HAP-1 (cell line): ENCODE measurements around the gene APIP.

Experiments used
- DNase-seq, 2 experiments: peaks; one replicate each; pipeline ENCODE4 v3.0.0-alpha.2; 2016 to 2020; ENCODE audit warnings: low spot score in 2 of 2
- H3K27me3 ChIP-seq: fragments of 250-450 bp; sonication (Bioruptor Pico); 2 replicates; pipeline ENCODE4 v1.5.1; 2020; ENCODE audit warnings: low read depth, mild to moderate bottlenecking, moderate library complexity
- H3K36me3 ChIP-seq: fragments of 250-450 bp; sonication (Bioruptor Pico); replicated peaks from 2 replicates; pipeline ENCODE4 v1.5.1; 2020; ENCODE audit warnings: mild to moderate bottlenecking
- H3K4me1 ChIP-seq: fragments of 250-450 bp; sonication (Bioruptor Pico); 2 replicates; pipeline ENCODE4 v1.5.1; 2020; ENCODE audit warnings: mild to moderate bottlenecking
- H3K4me3 ChIP-seq: fragments of 250-450 bp; sonication (Bioruptor Pico); 2 replicates; pipeline ENCODE4 v1.5.1; 2020; ENCODE audit warnings: mild to moderate bottlenecking, moderate library complexity
- H3K9me3 ChIP-seq: fragments of 250-450 bp; sonication (Bioruptor Pico); 2 replicates; pipeline ENCODE4 v1.5.1; 2020; ENCODE audit warnings: mild to moderate bottlenecking, moderate library complexity
- in situ Hi-C: fragments of 300-500 bp; cut with MboI; formaldehyde crosslinking; loops from 3 replicates; pipeline ENCODE4 v1.14.3; 2020; ENCODE audit warnings: low sequenced_read_pairs, inconsistent platforms, mixed read lengths

APIP gene

DNA sequence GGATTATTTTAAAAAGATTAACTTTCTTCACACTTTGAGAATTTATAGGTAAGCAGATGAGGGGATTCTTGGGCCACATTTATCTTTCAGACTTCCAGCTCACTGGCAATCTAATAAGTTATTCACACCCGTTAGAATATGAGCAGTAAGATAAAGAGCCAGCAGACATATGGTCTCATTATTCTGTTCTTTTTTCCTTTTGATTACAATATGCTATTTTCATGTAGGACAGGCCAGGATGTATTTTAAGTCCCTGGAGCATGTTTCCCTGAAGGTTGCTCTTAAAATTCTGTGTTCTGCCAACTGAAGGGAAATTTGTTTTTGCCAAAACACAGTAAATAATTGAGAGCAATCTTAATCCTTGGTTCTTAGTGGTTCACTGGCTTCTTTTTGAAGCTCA is 22.4 kb upstream of the APIP start:
- in situ Hi-C loops, result no loop called here

GRCh38 chr11:34936945-34937629 is 20.9 kb upstream of the APIP start:
- Histone ChIP-seq H3K9me3 (no peaks in the 10 kb centered on the region), H3K4me1 (peaks cover 21% of the 10 kb centered on the region), H3K36me3 (peaks cover 5% of the 10 kb centered on the region), H3K4me3 (no peak overlapping the region), H3K27me3 (no peaks in the 10 kb centered on the region)
- in situ Hi-C loops, result no loop called here
- DNase-seq, result no peak

More for the DNA sequence above, 22.4 kb upstream of the APIP start:
- Histone ChIP-seq H3K4me3 (no peak overlapping the region), H3K9me3 (no peaks in the 10 kb centered on the region), H3K27me3 (no peaks in the 10 kb centered on the region), H3K36me3 (peaks cover 2% of the 10 kb centered on the region; the same call in 1 of the 2 replicates), H3K4me1 (peaks cover 7% of the 10 kb centered on the region)
- DNase-seq, result no peak

DNA sequence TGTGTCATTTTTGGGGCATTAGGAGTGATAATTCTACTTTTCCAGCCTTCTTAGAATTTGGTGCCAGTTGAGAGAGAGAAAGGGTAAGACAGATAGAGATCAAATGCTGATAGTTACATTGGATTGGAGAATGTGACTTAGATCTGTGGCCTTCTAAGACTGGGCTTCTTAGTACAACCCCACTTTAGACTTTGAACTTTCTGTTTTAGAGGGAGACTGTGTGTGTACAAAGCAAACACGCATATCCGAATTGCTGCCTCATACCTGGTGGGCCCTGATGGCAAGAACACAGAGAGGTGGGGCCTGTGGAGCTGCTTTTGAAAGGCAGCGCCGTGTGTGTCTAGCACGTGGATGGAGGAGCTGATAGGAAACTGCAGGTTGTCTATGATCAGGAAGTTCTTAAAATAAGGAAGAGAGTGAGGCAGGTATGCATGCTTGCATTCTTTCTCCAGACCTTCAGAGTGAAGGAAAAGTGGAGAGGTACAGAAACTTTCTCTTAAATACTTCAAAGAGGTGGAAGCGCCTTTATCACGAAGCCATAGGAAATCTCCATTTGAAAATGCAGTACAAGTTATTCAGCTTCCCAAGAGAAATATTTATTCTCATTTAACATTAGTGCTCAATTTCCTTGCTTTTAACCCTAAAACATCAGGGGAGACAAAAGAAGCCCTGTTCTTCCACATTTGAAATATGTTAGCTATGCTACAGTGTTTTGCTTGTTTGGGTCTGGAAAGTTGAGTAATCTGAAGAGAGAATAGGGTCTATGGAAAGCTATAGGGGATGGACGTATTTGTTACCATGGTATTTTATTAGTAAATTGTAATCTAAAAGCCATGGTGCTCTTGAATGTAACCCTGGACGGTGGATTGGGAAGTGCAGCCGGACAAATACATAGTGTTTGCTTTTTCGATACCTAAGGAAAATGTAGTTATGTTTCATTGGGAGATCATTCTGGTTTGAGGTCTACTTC is 13.9 kb upstream of the APIP start:
- Histone ChIP-seq H3K9me3 (no peaks in the 10 kb centered on the region), H3K4me3 (no peak overlapping the region), H3K27me3 (no peaks in the 10 kb centered on the region), H3K36me3 (peaks cover 4% of the 10 kb centered on the region; the same call in 1 of the 2 replicates), H3K4me1 (peaks cover 26% of the 10 kb centered on the region)
- DNase-seq, result no peak
- in situ Hi-C loops, result no loop called here

DNA sequence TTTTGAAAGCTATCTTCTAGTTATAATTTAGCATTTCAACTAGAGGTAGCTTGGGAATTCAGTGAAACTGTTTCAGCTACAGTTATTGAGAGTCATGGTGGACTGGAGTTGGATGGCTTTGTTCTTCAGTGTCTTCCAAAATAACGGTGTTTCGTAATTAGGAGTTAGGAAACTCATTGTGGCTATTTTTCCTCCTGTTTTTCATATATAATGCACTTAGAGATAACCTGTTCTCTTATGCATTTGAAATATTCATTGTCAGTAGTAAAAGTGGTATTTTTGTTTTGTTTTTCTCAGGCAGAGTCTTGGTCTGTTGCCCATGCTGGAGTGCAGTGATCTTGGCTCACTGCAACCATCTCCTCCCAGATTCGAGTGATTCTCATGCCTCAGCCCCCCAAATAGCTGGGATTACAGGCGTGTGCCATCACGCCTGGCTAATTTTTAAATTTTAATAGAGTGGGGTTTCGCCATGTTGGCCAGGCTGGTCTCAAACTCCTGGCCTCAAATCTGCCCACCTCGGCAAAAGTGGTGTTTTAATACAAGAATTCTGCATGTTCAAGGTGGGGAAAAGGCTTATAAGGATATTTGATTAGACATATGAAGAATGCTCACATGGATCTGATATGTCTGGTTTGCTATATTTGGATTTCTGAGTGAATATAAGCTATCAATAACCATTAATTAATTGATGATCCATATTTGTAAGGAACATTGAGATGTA is 12.9 kb upstream of the APIP start:
- Histone ChIP-seq H3K4me1 (peaks cover 26% of the 10 kb centered on the region), H3K36me3 (peaks cover 4% of the 10 kb centered on the region; the same call in 1 of the 2 replicates), H3K4me3 (no peak overlapping the region), H3K27me3 (no peaks in the 10 kb centered on the region), H3K9me3 (no peaks in the 10 kb centered on the region)
- in situ Hi-C loops, result no loop called here
- no peak for DNase-seq

- Histone ChIP-seq H3K9me3 (no peaks in the 10 kb centered on the region), H3K4me3 (no peak overlapping the region), H3K27me3 (no peaks in the 10 kb centered on the region), H3K36me3 (peaks cover 4% of the 10 kb centered on the region; the same call in 1 of the 2 replicates), H3K4me1 (peaks cover 24% of the 10 kb centered on the region)
- peak in 1 of 2 experiments; percentile 48 for DNase-seq
- in situ Hi-C loops, result no loop called here
Observed at GRCh38 chr11:34928268-34928959, 12.2 kb upstream of the APIP start.

DNA sequence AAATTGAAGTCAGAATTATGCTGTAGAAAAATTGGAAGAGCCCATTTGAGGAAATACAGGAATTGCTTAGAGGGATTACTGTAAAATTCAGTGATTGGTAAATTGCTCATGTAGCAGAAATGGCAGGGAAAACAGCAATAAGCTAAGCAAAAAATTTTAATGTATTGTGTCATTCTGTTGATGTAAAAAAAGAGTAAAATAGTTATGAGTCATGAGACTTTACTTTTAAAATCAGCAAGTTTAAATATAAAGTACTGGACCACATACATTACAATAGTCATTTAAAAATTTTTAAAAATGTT is 10.6 kb upstream of the APIP start:
- Histone ChIP-seq H3K4me1 (peaks cover 12% of the 10 kb centered on the region), H3K36me3 (no peaks in the 10 kb centered on the region), H3K4me3 (no peak overlapping the region), H3K27me3 (no peaks in the 10 kb centered on the region), H3K9me3 (no peaks in the 10 kb centered on the region)
- in situ Hi-C loops, result no loop called here
- no peak for DNase-seq

- Histone ChIP-seq H3K9me3 (no peaks in the 10 kb centered on the region), H3K27me3 (no peaks in the 10 kb centered on the region), H3K36me3 (no peaks in the 10 kb centered on the region), H3K4me1 (peaks cover 12% of the 10 kb centered on the region), H3K4me3 (no peak overlapping the region)
- peak in 1 of 2 experiments; percentile 41 for DNase-seq
- in situ Hi-C loops, result no loop called here
Observed at GRCh38 chr11:34926101-34926830, 10.1 kb upstream of the APIP start.

DNA sequence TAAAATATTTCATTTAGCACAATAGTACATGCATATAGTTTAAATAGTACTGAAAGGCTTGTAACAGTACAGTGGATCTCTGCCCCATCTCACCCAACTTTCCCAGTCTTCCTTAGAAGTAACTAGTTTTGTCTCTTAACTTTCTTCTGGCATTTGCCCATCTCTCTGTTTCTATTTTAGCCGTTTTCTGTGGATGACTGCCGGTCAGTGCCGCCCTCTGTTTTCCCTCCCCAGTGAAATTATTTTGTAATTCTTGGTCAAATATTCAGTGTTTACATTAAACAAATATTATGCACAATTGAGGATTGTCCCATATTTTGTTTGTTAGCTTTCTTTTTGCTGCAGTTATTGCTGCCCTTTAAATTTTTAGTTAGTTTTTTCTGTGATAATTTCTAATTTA is 8.5 kb upstream of the APIP start:
- no peak for DNase-seq
- Histone ChIP-seq H3K27me3 (no peaks in the 10 kb centered on the region), H3K9me3 (no peaks in the 10 kb centered on the region), H3K4me3 (no peak overlapping the region), H3K4me1 (peaks cover 12% of the 10 kb centered on the region), H3K36me3 (peaks cover 3% of the 10 kb centered on the region)
- in situ Hi-C loops, result no loop called here

GRCh38 chr11:34921156-34921555 is 5.0 kb upstream of the APIP start:
- in situ Hi-C loops, result no loop called here
- Histone ChIP-seq H3K27me3 (no peaks in the 10 kb centered on the region), H3K36me3 (peaks cover 6% of the 10 kb centered on the region), H3K4me1 (peaks cover 5% of the 10 kb centered on the region), H3K9me3 (no peaks in the 10 kb centered on the region), H3K4me3 (no peak overlapping the region)
- no peak for DNase-seq

- Histone ChIP-seq H3K27me3 (no peaks in the 10 kb centered on the region), H3K4me1 (peaks cover 8% of the 10 kb centered on the region), H3K4me3 (peak overlapping the region; percentile 87), H3K9me3 (no peaks in the 10 kb centered on the region), H3K36me3 (peaks cover 21% of the 10 kb centered on the region)
- DNase-seq, result peak; percentile 40 to 42
- in situ Hi-C loops, result loop anchor here (10.0 kb wide), 1 partner anchor 478 kb away; no protein-coding TSS in a partner anchor
Observed at GRCh38 chr11:34916843-34917770, 928 bp upstream of the APIP start.

DNA sequence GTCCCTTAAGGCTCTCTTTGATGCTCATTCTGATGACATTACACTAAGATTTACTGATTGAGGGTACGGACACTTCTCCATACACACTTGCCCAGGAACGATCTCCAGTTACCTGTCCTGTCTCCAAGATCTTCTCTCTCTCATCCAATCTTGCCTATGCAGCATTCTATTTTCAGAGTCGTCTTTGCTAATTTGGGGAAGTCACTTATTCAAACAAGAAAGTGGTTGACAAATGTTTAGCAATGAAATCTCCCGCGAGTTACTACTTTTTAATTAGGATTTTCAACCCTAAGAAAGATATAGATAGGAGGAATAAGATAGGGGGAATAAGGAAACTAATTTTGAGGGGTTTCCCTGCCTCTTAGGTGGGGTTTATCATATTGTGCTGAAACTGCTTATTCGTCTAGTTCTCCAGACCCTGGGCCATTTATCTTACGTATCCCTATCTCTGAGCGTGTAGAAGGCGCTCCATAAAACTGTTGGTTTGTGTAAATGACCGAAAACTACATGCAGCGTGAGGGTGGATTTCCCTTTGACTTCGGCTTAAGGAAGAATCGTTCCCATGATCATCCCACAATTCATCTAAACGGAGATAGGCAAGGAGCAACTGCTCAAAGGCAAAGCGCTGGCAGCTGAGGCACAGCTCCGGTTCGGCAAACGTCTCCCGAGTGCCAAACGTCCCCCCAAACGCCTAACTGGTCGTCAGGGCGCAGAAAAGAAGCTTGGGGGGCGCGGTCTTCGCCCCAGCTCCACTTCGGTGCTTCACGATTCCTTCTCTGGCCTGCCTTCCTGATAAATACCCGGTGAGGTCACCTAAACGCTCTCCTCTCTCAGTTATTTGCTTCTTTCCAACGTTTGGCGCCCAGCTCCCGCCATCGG is 804 bp downstream of the APIP start:
- in situ Hi-C loops, result loop anchor here (10.0 kb wide), 1 partner anchor 479 kb away; no protein-coding TSS in a partner anchor
- no peaks in the 10 kb centered on the region for H3K27me3 ChIP-seq
- peak overlapping the region; percentile 87 for H3K4me3 ChIP-seq
- peaks cover 21% of the 10 kb centered on the region for H3K36me3 ChIP-seq
- H3K4me1 ChIP-seq, result peaks cover 11% of the 10 kb centered on the region
- DNase-seq, result no peak
- no peaks in the 10 kb centered on the region for H3K9me3 ChIP-seq
